OCI-LY7 (cell line): ENCODE data around the gene KCTD13. TPM values are rescaled to one million over a fixed set of nuclear protein-coding genes. Genes with fewer than 3 reads are reported as not detected.
"Not testable (repeated sequence)": the region's sequence is repeated elsewhere in the genome, so short reads cannot be mapped to it uniquely, and the experiment has no call there.

Experiments used
- BruUV-seq: library from RNA; stranded (reverse); fragments of 400-500 nt; replicated peaks from 2 replicates; lab custom pipeline; 2021; lab: Mats Ljungman, UMichigan
- CTCF ChIA-PET: fragments of 300-600 bp; sonication (Branson Sonifier 250); formaldehyde crosslinking; loops from one replicate; lab custom pipeline; 2022; ENCODE audit warnings: antibody characterized with exemption; ENCODE audit not compliant: unreplicated experiment; lab: Charles Lee
- POLR2A ChIA-PET: fragments of 300-600 bp; sonication (Branson Sonifier 250); formaldehyde crosslinking; loops from one replicate; lab custom pipeline; 2022; ENCODE audit warnings: antibody characterized with exemption; lab: Charles Lee
- DNase-seq: peaks from one replicate; pipeline ENCODE4 v3.0.0-alpha.2; 2015; ENCODE audit warnings: low spot score
- H2AFZ ChIP-seq: fragments of 200-600 bp; sonication (generic), shearing (Covaris generic); 2 replicates; pipeline ENCODE4 v1.6.1; 2014; ENCODE audit warnings: mild to moderate bottlenecking, antibody characterized with exemption, low read length, moderate library complexity
- H3K27ac ChIP-seq: fragments of 200-600 bp; sonication (generic); 2 replicates; pipeline ENCODE4 v1.5.1; 2014; ENCODE audit warnings: mixed run types, low read depth, mild to moderate bottlenecking, moderate library complexity, low read length, inconsistent platforms; ENCODE audit not compliant: poor library complexity, severe bottlenecking
- H3K36me3 ChIP-seq: fragments of 200-600 bp; sonication (generic); 2 replicates; pipeline ENCODE4 v1.6.1; 2014; ENCODE audit warnings: mild to moderate bottlenecking, antibody characterized with exemption, low read length, moderate library complexity, mixed read lengths; ENCODE audit not compliant: insufficient read depth
- H3K4me1 ChIP-seq: fragments of 200-600 bp; sonication (generic); 2 replicates; pipeline ENCODE4 v1.5.1; 2014; ENCODE audit warnings: mild to moderate bottlenecking, low read length; ENCODE audit not compliant: insufficient read depth, poor library complexity, severe bottlenecking
- H3K4me2 ChIP-seq: fragments of 200-600 bp; sonication (generic); 2 replicates; pipeline ENCODE4 v1.6.1; 2014; ENCODE audit warnings: mild to moderate bottlenecking, low read length
- H3K4me3 ChIP-seq: fragments of 200-600 bp; sonication (generic); 2 replicates; pipeline ENCODE4 v1.5.1; 2014; ENCODE audit warnings: mild to moderate bottlenecking, low read depth, low read length; ENCODE audit not compliant: poor library complexity, severe bottlenecking
- H3K79me2 ChIP-seq: fragments of 200-600 bp; sonication (generic); 2 replicates; pipeline ENCODE4 v1.6.1; 2016; ENCODE audit warnings: low read depth, mild to moderate bottlenecking, low read length, moderate library complexity, mixed read lengths; ENCODE audit not compliant: insufficient read depth
- H3K9me2 ChIP-seq: fragments of 200-600 bp; sonication (generic); 2 replicates; pipeline ENCODE4 v1.6.1; 2016; ENCODE audit warnings: mild to moderate bottlenecking, low read length, mixed read lengths; ENCODE audit not compliant: insufficient read depth
- H3K9me3 ChIP-seq: fragments of 200-600 bp; sonication (generic); 2 replicates; pipeline ENCODE4 v1.6.1; 2014; ENCODE audit warnings: mild to moderate bottlenecking, mixed run types, low read length, mixed read lengths
- H4K20me1 ChIP-seq: fragments of 200-600 bp; sonication (generic); 2 replicates; pipeline ENCODE4 v1.6.1; 2014; ENCODE audit warnings: mild to moderate bottlenecking, antibody characterized with exemption, low read length, moderate library complexity, mixed read lengths; ENCODE audit not compliant: insufficient read depth
- CTCF ChIP-seq: fragments of 200-600 bp; sonication (generic); conservative IDR thresholded peaks from 2 replicates; pipeline ENCODE4 v1.5.1; 2014; ENCODE audit warnings: mild to moderate bottlenecking, antibody characterized with exemption, low read length, moderate library complexity, mixed read lengths
- EZH2phosphoT487 ChIP-seq: fragments of 200-600 bp; sonication (generic); IDR thresholded peaks from 2 replicates; pipeline ENCODE4 v1.6.1; 2018; ENCODE audit warnings: low read depth, borderline replicate concordance, mild to moderate bottlenecking, mixed run types, antibody characterized with exemption, low read length, moderate library complexity, mixed read lengths
- intact Hi-C: fragments of 100-400 bp; cut with micrococcal nuclease; formaldehyde crosslinking; loops from one replicate; pipeline ENCODE4 v1.10.0; 2022; ENCODE audit not compliant: unreplicated experiment
- total RNA-seq, 2 experiments: library from RNA; depleted of rRNA in 1 of 2; stranded (reverse); fragments of >200 nt in 1 of 2; shearing (Covaris generic) in 1 of 2; gene quantifications; 2 replicates each; pipeline ENCODE4 v1.2.3, GENCODE V29; 2014 to 2022

The KCTD13 gene
- total RNA-seq, 2 experiments from 2014 or later: 15.9 to 48.0 TPM

GRCh38 chr16:29912087-29912486 lies 13.9 kb downstream of the KCTD13 start:
- no peaks in the 10 kb centered on the region for H3K9me2 ChIP-seq
- CTCF ChIA-PET: no interaction called here
- H3K4me2 ChIP-seq: no peak overlapping the region
- H3K27ac ChIP-seq: no peak overlapping the region
- no TSS peak for BruUV-seq
- H3K9me3 ChIP-seq: no peaks in the 10 kb centered on the region
- TF ChIP-seq CTCF (no peak), EZH2phosphoT487 (no peak)
- H3K79me2 ChIP-seq: no peaks in the 10 kb centered on the region
- H3K4me3 ChIP-seq: no peak overlapping the region
- intact Hi-C loops: no loop called here
- no peaks in the 10 kb centered on the region for H3K4me1 ChIP-seq
- no peaks in the 10 kb centered on the region for H4K20me1 ChIP-seq
- POLR2A ChIA-PET: no interaction called here
- H2AFZ ChIP-seq: no peak overlapping the region
- DNase-seq: no peak
- no peaks in the 10 kb centered on the region for H3K36me3 ChIP-seq

GRCh38 chr16:29911676-29912010 lies 14.4 kb downstream of the KCTD13 start:
- Histone ChIP-seq H3K9me3 (no peaks in the 10 kb centered on the region), H3K9me2 (no peaks in the 10 kb centered on the region), H3K36me3 (no peaks in the 10 kb centered on the region), H2AFZ (no peak overlapping the region), H4K20me1 (no peaks in the 10 kb centered on the region), H3K4me3 (no peak overlapping the region), H3K27ac (no peak overlapping the region), H3K4me1 (no peaks in the 10 kb centered on the region), H3K4me2 (no peak overlapping the region), H3K79me2 (no peaks in the 10 kb centered on the region)
- ChIA-PET CTCF (no interaction called here), POLR2A (no interaction called here)
- TF ChIP-seq EZH2phosphoT487 (no peak), CTCF (no peak)
- no TSS peak for BruUV-seq
- intact Hi-C loops: no loop called here
- DNase-seq: no peak

- BruUV-seq: no TSS peak
- no peaks in the 10 kb centered on the region for H4K20me1 ChIP-seq
- H3K4me3 ChIP-seq: no peak overlapping the region
- DNase-seq: no peak
- intact Hi-C loops: no loop called here
- no peaks in the 10 kb centered on the region for H3K9me2 ChIP-seq
- TF ChIP-seq CTCF (no peak), EZH2phosphoT487 (no peak)
- H3K9me3 ChIP-seq: no peaks in the 10 kb centered on the region
- H3K4me2 ChIP-seq: no peak overlapping the region
- no peak overlapping the region for H3K27ac ChIP-seq
- H3K4me1 ChIP-seq: no peaks in the 10 kb centered on the region
- ChIA-PET POLR2A (interaction anchor here (0.5 kb wide), 1 partner anchor 163 kb away, joined by 4 read pairs; no protein-coding TSS in a partner anchor), CTCF (no interaction called here)
- no peak overlapping the region for H2AFZ ChIP-seq
- H3K79me2 ChIP-seq: no peaks in the 10 kb centered on the region
- no peaks in the 10 kb centered on the region for H3K36me3 ChIP-seq
Observed at GRCh38 chr16:29910819-29911675, 15.0 kb downstream of the KCTD13 start.

GRCh38 chr16:29909851-29910250 lies 16.2 kb downstream of the KCTD13 start:
- H2AFZ ChIP-seq, intact Hi-C loops, H4K20me1 ChIP-seq, H3K9me3 ChIP-seq, H3K36me3 ChIP-seq, DNase-seq, H3K4me3 ChIP-seq, H3K4me1 ChIP-seq, H3K79me2 ChIP-seq, H3K9me2 ChIP-seq, BruUV-seq, H3K4me2 ChIP-seq, H3K27ac ChIP-seq: not testable (repeated sequence)
- CTCF ChIA-PET: interaction anchor here (1.0 kb wide), 1 partner anchor 9 kb away, joined by 4 read pairs; the partner anchor contains the start of gene ASPHD1
- POLR2A ChIA-PET: interaction anchor here (0.5 to 0.6 kb wide), 2 partner anchors 42 to 161 kb away, joined by 3 to 4 read pairs; no protein-coding TSS in a partner anchor
